Neuronal stem cell (in vitro differentiated cells): ENCODE results near the gene C6orf58.
A peak's percentile ranks its signal among the peaks of the same experiment; 100 is the strongest.

Source experiments
- DNase-seq: peaks from one replicate; pipeline ENCODE4 v3.0.0-alpha.2; 2013; ENCODE audit warnings: low spot score
- H2AFZ ChIP-seq: one replicate; pipeline ENCODE4 v1.6.1; 2013; ENCODE audit warnings: mild to moderate bottlenecking, low read length, inconsistent platforms
- H2AK5ac ChIP-seq: 2 replicates; pipeline ENCODE4 v1.6.1; 2013; ENCODE audit warnings: low read depth, mild to moderate bottlenecking, inconsistent platforms, low read length, moderate library complexity, mixed read lengths
- H2BK120ac ChIP-seq: 2 replicates; pipeline ENCODE4 v1.6.1; 2013; ENCODE audit warnings: low read depth, mild to moderate bottlenecking, inconsistent platforms, low read length, moderate library complexity, mixed read lengths
- H2BK12ac ChIP-seq: one replicate; pipeline ENCODE4 v1.6.1; 2013; ENCODE audit warnings: low read length, inconsistent platforms
- H2BK15ac ChIP-seq: 2 replicates; pipeline ENCODE4 v1.6.1; 2013; ENCODE audit warnings: mild to moderate bottlenecking, low read length, inconsistent platforms, mixed read lengths
- H2BK5ac ChIP-seq: one replicate; pipeline ENCODE4 v1.6.1; 2013; ENCODE audit warnings: inconsistent platforms, mild to moderate bottlenecking, low read length, moderate library complexity
- H3K14ac ChIP-seq: one replicate; pipeline ENCODE4 v1.6.1; 2013; ENCODE audit warnings: low read length, inconsistent platforms
- H3K18ac ChIP-seq: 2 replicates; pipeline ENCODE4 v1.6.1; 2013; ENCODE audit warnings: low read length, inconsistent platforms
- H3K23ac ChIP-seq: 2 replicates; pipeline ENCODE4 v1.6.1; 2013; ENCODE audit warnings: low read depth, mild to moderate bottlenecking, mixed read lengths, low read length, inconsistent platforms; ENCODE audit not compliant: poor library complexity
- H3K27ac ChIP-seq: replicated peaks from 3 replicates; pipeline ENCODE4 v1.5.1; 2013; ENCODE audit warnings: low read length, inconsistent platforms
- H3K27me3 ChIP-seq, 3 experiments: 2 replicates each; pipeline ENCODE4 v1.6.1; 2013; ENCODE audit warnings: low read length in 3 of 3, mild to moderate bottlenecking in 2 of 3, inconsistent platforms in 1 of 3, low read depth in 1 of 3, mixed read lengths in 1 of 3, moderate library complexity in 1 of 3; ENCODE audit not compliant: control insufficient read depth in 3 of 3, insufficient read depth in 3 of 3
- H3K36me3 ChIP-seq, 2 donors: replicated peaks in 1 of 2; 2 replicates each; pipeline ENCODE4 v1.6.1; 2013; ENCODE audit warnings: low read length in 2 of 2; ENCODE audit not compliant: control insufficient read depth in 2 of 2, insufficient read depth in 2 of 2
- H3K4ac ChIP-seq: 2 replicates; pipeline ENCODE4 v1.6.1; 2013; ENCODE audit warnings: inconsistent platforms, mild to moderate bottlenecking, low read length, moderate library complexity
- H3K4me1 ChIP-seq, 2 donors: 1 replicate in 1 of 2; 2 replicates in 1 of 2; pipeline ENCODE4 v1.6.1; 2013; ENCODE audit warnings: low read length in 2 of 2, low read depth in 1 of 2; ENCODE audit not compliant: control insufficient read depth in 2 of 2, insufficient read depth in 1 of 2
- H3K4me2 ChIP-seq: one replicate; pipeline ENCODE4 v1.6.1; 2013; ENCODE audit warnings: mild to moderate bottlenecking, low read length, inconsistent platforms; ENCODE audit not compliant: insufficient read depth, poor library complexity, severe bottlenecking
- H3K4me3 ChIP-seq, 2 donors: 2 replicates each; pipeline ENCODE4 v1.5.1; 2013; ENCODE audit warnings: low read length in 2 of 2, mild to moderate bottlenecking in 2 of 2, inconsistent platforms in 1 of 2, moderate library complexity in 1 of 2
- H3K79me1 ChIP-seq: one replicate; pipeline ENCODE4 v1.6.1; 2013; ENCODE audit warnings: low read depth, mild to moderate bottlenecking, inconsistent platforms, low read length, moderate library complexity
- H3K9ac ChIP-seq: one replicate; pipeline ENCODE4 v1.6.1; 2013; ENCODE audit warnings: mild to moderate bottlenecking, low read depth, low read length, inconsistent platforms; ENCODE audit not compliant: poor library complexity
- H3K9me3 ChIP-seq, 2 donors: replicated peaks in 1 of 2; 2 replicates each; pipeline versions ENCODE3 to v1.6.1; 2013; ENCODE audit warnings: low read length in 2 of 2, mild to moderate bottlenecking in 2 of 2, inconsistent platforms in 1 of 2, low read depth in 1 of 2, mixed read lengths in 1 of 2, moderate library complexity in 1 of 2; ENCODE audit not compliant: control insufficient read depth in 2 of 2, insufficient read depth in 1 of 2
- H4K8ac ChIP-seq: one replicate; pipeline ENCODE4 v1.6.1; 2013; ENCODE audit warnings: low read depth, mild to moderate bottlenecking, inconsistent platforms, low read length, moderate library complexity
- H4K91ac ChIP-seq: one replicate; pipeline ENCODE4 v1.6.1; 2013; ENCODE audit warnings: low read length, low read depth, mild to moderate bottlenecking, inconsistent platforms; ENCODE audit not compliant: poor library complexity
- WGBS, 2 donors: extraction: QIAGEN DNeasy Blood & Tissue Kit; methylation state at CpG; one replicate each; pipeline ENCODE4 v1.1.7; 2013; ENCODE audit warnings: missing lambda C conversion rate in 2 of 2, mixed read lengths in 1 of 2; ENCODE audit not compliant: insufficient read length in 2 of 2, insufficient replicate concordance in 1 of 2; ENCODE audit errors: extremely low coverage in 2 of 2; 5-methylcytosine and 5-hydroxymethylcytosine counted together

The C6orf58 gene

GRCh38 chr6:127581576-127581975, 4.6 kb downstream of the C6orf58 start:
- no peaks in the 10 kb centered on the region for H3K27me3 ChIP-seq
- no peaks in the 10 kb centered on the region for H3K36me3 ChIP-seq
- DNase-seq = no peak
- no peak overlapping the region for H3K27ac ChIP-seq
- H2AK5ac ChIP-seq = no peak overlapping the region
- no peak overlapping the region for H2AFZ ChIP-seq
- no peak overlapping the region for H3K4me3 ChIP-seq
- H3K79me1 ChIP-seq = no peaks in the 10 kb centered on the region
- no peak overlapping the region for H3K4ac ChIP-seq
- H2BK5ac ChIP-seq = no peak overlapping the region
- no peak overlapping the region for H3K18ac ChIP-seq
- H3K14ac ChIP-seq = no peak overlapping the region
- H3K9me3 ChIP-seq = no peaks in the 10 kb centered on the region
- H2BK12ac ChIP-seq = no peak overlapping the region
- no peak overlapping the region for H3K4me2 ChIP-seq
- H3K9ac ChIP-seq = no peak overlapping the region
- no peak overlapping the region for H2BK120ac ChIP-seq
- no peaks in the 10 kb centered on the region for H3K4me1 ChIP-seq
- no peak overlapping the region for H4K8ac ChIP-seq
- H2BK15ac ChIP-seq = no peak overlapping the region
- H4K91ac ChIP-seq = no peak overlapping the region
- H3K23ac ChIP-seq = no peak overlapping the region

GRCh38 chr6:127582777-127583462, 5.9 kb downstream of the C6orf58 start:
- Histone ChIP-seq H3K4ac (no peak overlapping the region), H2BK120ac (no peak overlapping the region), H2BK12ac (no peak overlapping the region), H4K91ac (no peak overlapping the region), H2AFZ (no peak overlapping the region), H2BK5ac (no peak overlapping the region), H3K18ac (no peak overlapping the region), H3K4me2 (no peak overlapping the region), H3K23ac (no peak overlapping the region), H3K9me3 (no peaks in the 10 kb centered on the region), H3K4me3 (no peak overlapping the region), H2AK5ac (no peak overlapping the region), H3K79me1 (no peaks in the 10 kb centered on the region), H4K8ac (no peak overlapping the region), H2BK15ac (no peak overlapping the region), H3K4me1 (no peaks in the 10 kb centered on the region), H3K14ac (no peak overlapping the region), H3K27me3 (no peaks in the 10 kb centered on the region), H3K36me3 (no peaks in the 10 kb centered on the region), H3K9ac (no peak overlapping the region), H3K27ac (no peak overlapping the region)
- no peak for DNase-seq
- no CpG with 5 or more reads among the region's 4 CpGs for WGBS, 2 donors

- Histone ChIP-seq H2AK5ac (no peak overlapping the region), H3K27me3 (no peaks in the 10 kb centered on the region), H2AFZ (no peak overlapping the region), H3K9me3 (no peaks in the 10 kb centered on the region), H3K4ac (no peak overlapping the region), H2BK15ac (no peak overlapping the region), H3K23ac (no peak overlapping the region), H3K4me1 (no peaks in the 10 kb centered on the region), H2BK120ac (no peak overlapping the region), H3K18ac (no peak overlapping the region), H4K91ac (no peak overlapping the region), H3K14ac (no peak overlapping the region), H3K4me3 (no peak overlapping the region), H3K27ac (no peak overlapping the region), H3K79me1 (no peaks in the 10 kb centered on the region), H3K9ac (no peak overlapping the region), H3K36me3 (no peaks in the 10 kb centered on the region), H4K8ac (no peak overlapping the region), H2BK12ac (no peak overlapping the region), H3K4me2 (no peak overlapping the region), H2BK5ac (no peak overlapping the region)
- WGBS, 2 donors = no CpG with 5 or more reads among the region's 2 CpGs
- DNase-seq = no peak
These were observed 8.1 kb downstream of the C6orf58 start for GRCh38 chr6:127585123-127585522.

- no peak overlapping the region for H3K4me3 ChIP-seq
- no peak overlapping the region for H2BK12ac ChIP-seq
- no peak overlapping the region for H4K91ac ChIP-seq
- no peak overlapping the region for H2BK120ac ChIP-seq
- DNase-seq = no peak
- no peaks in the 10 kb centered on the region for H3K36me3 ChIP-seq
- H3K4ac ChIP-seq = no peak overlapping the region
- no peak overlapping the region for H2BK5ac ChIP-seq
- H3K18ac ChIP-seq = no peak overlapping the region
- no peak overlapping the region for H4K8ac ChIP-seq
- H3K14ac ChIP-seq = no peak overlapping the region
- no peak overlapping the region for H3K23ac ChIP-seq
- H3K27me3 ChIP-seq = no peaks in the 10 kb centered on the region
- H3K4me2 ChIP-seq = no peak overlapping the region
- no peak overlapping the region for H2BK15ac ChIP-seq
- peak overlapping the region; percentile 66 for H2AFZ ChIP-seq
- no peaks in the 10 kb centered on the region for H3K79me1 ChIP-seq
- no peak overlapping the region for H3K27ac ChIP-seq
- H3K9ac ChIP-seq = no peak overlapping the region
- no peaks in the 10 kb centered on the region for H3K4me1 ChIP-seq
- no peaks in the 10 kb centered on the region for H3K9me3 ChIP-seq
- H2AK5ac ChIP-seq = no peak overlapping the region
- WGBS, 2 donors = no CpG with 5 or more reads among the region's 2 CpGs
These were observed 9.4 kb downstream of the C6orf58 start for GRCh38 chr6:127586372-127586771.
